CD4-positive, CD25-positive, alpha-beta regulatory T cell (primary cell): ENCODE results near the gene SEM1. TPM values are rescaled to one million over a fixed set of nuclear protein-coding genes. Genes with fewer than 3 reads are reported as not detected.
A peak's percentile ranks its signal among the peaks of the same experiment; 100 is the strongest.

ENCODE experiments used
- ATAC-seq, 2 donors: fragments of 150-1000 bp; cut with Tn5 transposase; one replicate each; pipeline ENCODE4 v1.10.0; 2021; ENCODE audit warnings: low read depth in 2 of 2, moderate number of reproducible peaks in 2 of 2, moderate library complexity in 1 of 2
- DNase-seq, 3 donors: peaks; one replicate each; pipeline versions ENCODE4 v3.0.0 to v3.0.0-alpha.2; 2012 to 2022; ENCODE audit warnings: mixed read lengths in 1 of 3
- H3K27ac ChIP-seq: one replicate; pipeline ENCODE4 v1.7.0; 2013; ENCODE audit warnings: mild to moderate bottlenecking, low read length; ENCODE audit not compliant: insufficient read depth, poor library complexity, severe bottlenecking
- H3K27me3 ChIP-seq: one replicate; pipeline ENCODE4 v1.7.0; 2013; ENCODE audit warnings: low read length; ENCODE audit not compliant: control insufficient read depth, insufficient read depth
- H3K36me3 ChIP-seq: one replicate; pipeline ENCODE4 v1.7.0; 2013; ENCODE audit warnings: mild to moderate bottlenecking, low read length, moderate library complexity; ENCODE audit not compliant: control insufficient read depth, insufficient read depth
- H3K4me1 ChIP-seq: 2 replicates; pipeline ENCODE4 v1.7.0; 2013; ENCODE audit warnings: mild to moderate bottlenecking, low read length; ENCODE audit not compliant: insufficient read depth, control insufficient read depth, poor library complexity, severe bottlenecking
- H3K4me3 ChIP-seq: one replicate; pipeline ENCODE4 v1.7.0; 2013; ENCODE audit warnings: low read depth, mild to moderate bottlenecking, low read length, moderate library complexity
- H3K9me3 ChIP-seq, 2 experiments: 1 replicate in 1 of 2; 2 replicates in 1 of 2; pipeline ENCODE4 v1.7.0; 2013; ENCODE audit warnings: low read length in 2 of 2, mild to moderate bottlenecking in 1 of 2, moderate library complexity in 1 of 2; ENCODE audit not compliant: control insufficient read depth in 2 of 2
- H3K27ac Mint-ChIP-seq, 3 donors: one replicate each; pipeline ENCODE4 v1.8.0; 2020 to 2022; ENCODE audit warnings: mild to moderate bottlenecking in 3 of 3, mixed read lengths in 3 of 3, moderate library complexity in 2 of 3
- H3K27me3 Mint-ChIP-seq: one replicate; pipeline ENCODE4 v1.8.0; 2022; ENCODE audit warnings: mild to moderate bottlenecking, mixed read lengths
- H3K36me3 Mint-ChIP-seq: one replicate; pipeline ENCODE4 v1.8.0; 2020; ENCODE audit warnings: mixed read lengths
- H3K4me1 Mint-ChIP-seq, 4 donors: one replicate each; pipeline ENCODE4 v1.8.0; 2020 to 2022; ENCODE audit warnings: mixed read lengths in 4 of 4, mild to moderate bottlenecking in 1 of 4
- H3K4me3 Mint-ChIP-seq, 4 donors: one replicate each; pipeline ENCODE4 v1.8.0; 2020 to 2022; ENCODE audit warnings: mild to moderate bottlenecking in 4 of 4, mixed read lengths in 4 of 4, moderate library complexity in 3 of 4
- H3K9me3 Mint-ChIP-seq, 7 donors: one replicate each; pipeline ENCODE4 v1.8.0; 2020 to 2022; ENCODE audit warnings: mixed read lengths in 7 of 7, mild to moderate bottlenecking in 3 of 7, moderate library complexity in 2 of 7
- polyA plus RNA-seq, 4 donors: library from polyadenylated mRNA; unstranded; fragments of 300-500 nt; fragmentation: Illumina TruSeq; gene quantifications; one replicate each; pipeline ENCODE4 v1.2.3, GENCODE V29; 2021
- total RNA-seq: library from RNA; stranded (reverse); gene quantifications from one replicate; pipeline ENCODE4 v1.2.3, GENCODE V29; 2022

The SEM1 gene
- total and polyA plus RNA-seq, 5 donors from 2014 or later, result 20.4 to 202 (median 136) TPM

DNA sequence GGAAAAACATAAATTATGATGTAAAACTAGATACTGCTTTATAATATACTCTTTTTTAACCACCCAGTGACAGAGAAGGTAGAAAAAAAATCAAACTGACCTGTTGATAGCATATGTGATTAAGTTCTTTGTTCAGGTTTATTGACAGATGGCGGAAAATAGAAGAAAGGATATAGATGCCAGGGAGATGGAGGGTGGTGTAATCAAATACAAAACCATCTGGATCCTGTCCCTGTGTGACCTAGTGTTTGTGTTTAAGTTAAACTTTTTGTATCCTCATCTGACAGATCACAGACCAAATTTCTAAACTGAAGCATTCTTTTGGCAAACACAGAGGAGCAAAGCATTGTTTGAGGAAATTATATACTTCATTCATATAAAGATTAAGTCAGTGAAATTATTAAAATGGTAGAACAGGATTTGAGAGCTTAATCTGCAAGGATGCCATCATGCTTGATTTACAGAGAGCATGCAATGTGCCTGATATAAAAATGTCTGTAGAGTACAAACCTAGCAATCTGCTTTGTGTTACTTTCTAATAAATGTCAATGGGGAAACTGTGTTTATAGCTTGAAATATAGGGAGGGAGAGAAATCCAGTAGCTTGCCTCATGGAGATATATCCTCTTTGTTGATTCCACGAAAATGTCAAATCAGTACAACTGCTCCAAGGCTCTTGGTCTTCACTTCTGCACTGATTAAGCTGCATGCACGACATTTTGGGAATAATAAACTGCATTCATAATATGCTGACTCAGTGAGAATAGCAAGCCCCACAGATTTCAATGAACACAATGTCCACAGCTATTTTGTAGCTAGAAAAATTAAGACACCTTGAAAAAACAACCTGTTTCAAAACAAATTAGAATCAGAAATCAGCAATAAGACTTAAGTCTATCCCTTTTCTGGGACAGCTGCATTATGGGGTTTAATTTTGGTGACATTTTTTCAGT, 39.0 kb downstream of the SEM1 start:
- no peak for ATAC-seq
- Histone ChIP-seq H3K27ac (no peak overlapping the region), H3K27me3 (no peaks in the 10 kb centered on the region), H3K9me3 (no peaks in the 10 kb centered on the region), H3K36me3 (peaks cover 21% of the 10 kb centered on the region), H3K4me1 (no peaks in the 10 kb centered on the region), H3K4me3 (no peak overlapping the region)
- DNase-seq, result no peak
- Mint-ChIP-seq H3K27ac (peak overlapping the region in 1 of 3 donors; percentile 26), H3K4me1 (peaks cover 0 to 6% (median 5%) of the 10 kb centered on the region in 4 donors), H3K27me3 (no peaks in the 10 kb centered on the region), H3K9me3 (peaks cover 0 to 1% (median 0%) of the 10 kb centered on the region in 7 donors), H3K36me3 (peaks cover 44% of the 10 kb centered on the region), H3K4me3 (no peak overlapping the region)

DNA sequence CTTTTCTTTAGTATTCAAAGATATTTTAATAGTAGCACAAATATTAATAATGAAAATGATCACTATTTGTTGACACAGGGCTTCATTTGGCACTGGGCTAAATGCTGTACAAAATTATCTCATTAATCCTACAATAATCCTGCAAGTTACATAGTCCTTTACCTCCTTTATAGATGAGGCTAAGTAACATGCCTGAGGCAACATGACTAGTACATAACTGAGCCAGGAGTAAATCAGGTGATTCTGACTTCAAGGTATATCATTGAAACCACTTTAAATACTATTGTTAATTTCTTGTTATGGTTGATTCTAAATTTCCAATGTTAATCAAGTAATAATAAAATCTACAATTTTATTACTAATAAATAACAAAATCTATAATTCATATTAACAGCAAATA, 39.8 kb downstream of the SEM1 start:
- Histone ChIP-seq H3K9me3 (no peaks in the 10 kb centered on the region), H3K27ac (no peak overlapping the region), H3K27me3 (no peaks in the 10 kb centered on the region), H3K4me1 (no peaks in the 10 kb centered on the region), H3K36me3 (peaks cover 21% of the 10 kb centered on the region), H3K4me3 (no peak overlapping the region)
- peaks cover 44% of the 10 kb centered on the region for H3K36me3 Mint-ChIP-seq
- peaks cover 0 to 1% (median 0%) of the 10 kb centered on the region in 7 donors for H3K9me3 Mint-ChIP-seq
- DNase-seq, result no peak
- H3K27me3 Mint-ChIP-seq, result no peaks in the 10 kb centered on the region
- peaks cover 3 to 6% (median 5%) of the 10 kb centered on the region in 4 donors for H3K4me1 Mint-ChIP-seq
- ATAC-seq, result no peak
- no peak overlapping the region for H3K4me3 Mint-ChIP-seq
- H3K27ac Mint-ChIP-seq, result no peak overlapping the region

DNA sequence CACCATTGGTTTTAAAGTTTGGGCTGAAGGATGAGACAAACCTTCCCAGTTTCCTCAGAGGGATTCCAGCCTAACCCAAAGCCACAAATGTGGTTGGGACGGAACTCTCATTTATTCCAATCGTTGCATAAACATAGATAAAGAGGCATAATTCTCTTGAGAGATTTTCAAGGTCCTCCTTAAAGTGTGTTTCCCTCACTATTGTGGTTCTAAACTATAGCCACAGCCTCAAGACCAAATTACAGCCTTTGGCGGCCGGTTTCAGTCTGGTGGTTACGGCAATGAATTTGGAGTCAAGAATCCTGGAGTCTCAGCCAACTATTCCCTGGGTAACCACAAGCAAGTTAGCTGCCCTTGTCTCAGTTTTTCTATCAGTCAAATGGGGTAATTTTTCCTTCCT, 42.6 kb downstream of the SEM1 start:
- Histone ChIP-seq H3K4me3 (no peak overlapping the region), H3K36me3 (peaks cover 9% of the 10 kb centered on the region), H3K4me1 (no peaks in the 10 kb centered on the region), H3K27ac (no peak overlapping the region), H3K9me3 (no peaks in the 10 kb centered on the region), H3K27me3 (no peaks in the 10 kb centered on the region)
- Mint-ChIP-seq H3K36me3 (peaks cover 44% of the 10 kb centered on the region), H3K4me1 (peaks cover 8 to 21% (median 18%) of the 10 kb centered on the region in 4 donors), H3K27ac (no peak overlapping the region), H3K27me3 (no peaks in the 10 kb centered on the region), H3K4me3 (no peak overlapping the region), H3K9me3 (peaks cover 0 to 1% (median 0%) of the 10 kb centered on the region in 7 donors)
- ATAC-seq (no peak), DNase-seq (no peak)

DNA sequence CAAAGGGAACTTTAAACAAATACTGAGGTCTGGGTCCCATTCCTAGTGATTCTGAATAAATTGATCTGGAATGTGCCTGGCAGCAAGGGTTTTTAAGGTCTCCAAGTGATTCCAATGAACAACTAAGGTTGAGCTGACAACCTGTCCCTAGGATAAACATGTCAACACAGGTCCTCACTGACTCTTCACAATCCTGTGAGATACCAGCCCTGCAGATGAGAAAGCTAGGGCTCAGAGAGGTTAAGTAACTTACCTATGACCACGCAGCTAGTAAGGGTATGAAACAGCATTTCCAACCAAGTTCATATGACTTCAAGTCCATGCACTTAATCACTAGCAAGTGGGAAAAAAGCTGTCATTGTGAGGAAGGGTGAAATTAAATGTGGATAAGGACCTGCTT, 44.0 kb downstream of the SEM1 start:
- Histone ChIP-seq H3K36me3 (peaks cover 6% of the 10 kb centered on the region), H3K4me1 (no peaks in the 10 kb centered on the region), H3K4me3 (no peak overlapping the region), H3K27ac (no peak overlapping the region), H3K9me3 (no peaks in the 10 kb centered on the region), H3K27me3 (no peaks in the 10 kb centered on the region)
- no peak overlapping the region for H3K4me3 Mint-ChIP-seq
- no peak for DNase-seq
- H3K36me3 Mint-ChIP-seq, result peaks cover 35% of the 10 kb centered on the region
- peaks cover 0 to 1% (median 0%) of the 10 kb centered on the region in 7 donors for H3K9me3 Mint-ChIP-seq
- no peak overlapping the region for H3K27ac Mint-ChIP-seq
- H3K27me3 Mint-ChIP-seq, result no peaks in the 10 kb centered on the region
- peaks cover 8 to 20% (median 18%) of the 10 kb centered on the region in 4 donors for H3K4me1 Mint-ChIP-seq
- ATAC-seq, result no peak

DNA sequence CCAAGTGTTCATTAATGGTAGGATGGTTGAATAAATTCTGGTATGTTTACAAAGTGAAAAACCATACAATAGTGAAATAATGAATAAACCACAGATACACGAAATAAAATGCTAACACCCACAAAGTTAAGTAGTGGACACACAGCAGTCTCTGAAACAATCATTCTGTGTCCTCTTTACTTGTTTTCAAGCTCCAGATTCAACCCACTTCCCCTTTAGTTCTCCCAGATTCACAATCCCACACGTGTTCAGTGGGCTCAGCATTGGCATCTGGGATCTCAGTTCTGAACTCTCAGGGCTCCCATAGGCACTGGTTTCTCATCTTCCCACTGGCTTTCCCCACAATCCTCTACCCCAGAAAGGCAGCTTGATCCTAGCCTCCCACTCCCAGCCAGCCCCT, 44.9 kb downstream of the SEM1 start:
- peak overlapping the region in 2 of 3 donors; percentile 39 to 42 for H3K27ac Mint-ChIP-seq
- ATAC-seq (no peak), DNase-seq (no peak)
- H3K27me3 Mint-ChIP-seq, result no peaks in the 10 kb centered on the region
- no peaks in the 10 kb centered on the region for H3K9me3 ChIP-seq
- H3K4me3 ChIP-seq, result no peak overlapping the region
- peaks cover 8 to 20% (median 15%) of the 10 kb centered on the region in 4 donors for H3K4me1 Mint-ChIP-seq
- no peaks in the 10 kb centered on the region for H3K4me1 ChIP-seq
- H3K4me3 Mint-ChIP-seq, result no peak overlapping the region
- H3K36me3 ChIP-seq, result peaks cover 6% of the 10 kb centered on the region
- H3K27ac ChIP-seq, result no peak overlapping the region
- peaks cover 0 to 1% (median 0%) of the 10 kb centered on the region in 7 donors for H3K9me3 Mint-ChIP-seq
- H3K36me3 Mint-ChIP-seq, result peaks cover 30% of the 10 kb centered on the region
- H3K27me3 ChIP-seq, result no peaks in the 10 kb centered on the region

DNA sequence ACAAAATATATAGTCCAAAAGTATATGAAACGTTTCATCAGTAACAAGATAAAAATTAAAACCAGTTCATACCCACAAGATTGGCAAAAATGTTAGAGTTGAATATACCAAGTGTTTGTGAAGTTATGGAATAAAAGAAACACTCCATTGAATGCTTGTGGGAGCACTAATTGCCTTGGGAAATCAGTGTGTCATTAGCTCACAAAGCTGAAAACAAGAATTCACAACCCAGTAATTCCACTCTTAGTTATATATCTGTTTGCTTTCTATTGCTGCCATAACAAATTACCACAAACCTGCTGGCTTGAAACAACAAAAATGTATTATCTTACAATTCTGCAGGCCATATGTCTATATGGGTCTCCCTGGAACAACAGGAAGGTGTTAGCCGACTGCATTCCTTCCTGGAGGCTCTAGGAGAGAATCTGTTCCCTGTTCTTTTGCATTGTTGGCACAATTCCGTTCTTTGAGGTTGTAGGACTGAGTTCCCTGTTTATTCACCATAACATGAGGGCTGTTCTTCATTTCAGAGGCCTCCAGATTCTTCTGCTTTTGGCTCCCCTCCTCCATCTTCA, 45.7 kb downstream of the SEM1 start:
- DNase-seq (no peak), ATAC-seq (no peak)
- H3K36me3 Mint-ChIP-seq, result peaks cover 30% of the 10 kb centered on the region
- H3K9me3 ChIP-seq, result no peaks in the 10 kb centered on the region
- H3K27ac ChIP-seq, result no peak overlapping the region
- no peaks in the 10 kb centered on the region for H3K27me3 ChIP-seq
- peaks cover 8 to 20% (median 15%) of the 10 kb centered on the region in 4 donors for H3K4me1 Mint-ChIP-seq
- H3K27me3 Mint-ChIP-seq, result peaks cover 5% of the 10 kb centered on the region
- H3K9me3 Mint-ChIP-seq, result peaks cover 0 to 1% (median 0%) of the 10 kb centered on the region in 7 donors
- H3K4me3 Mint-ChIP-seq, result no peak overlapping the region
- peaks cover 3% of the 10 kb centered on the region for H3K36me3 ChIP-seq
- H3K4me3 ChIP-seq, result no peak overlapping the region
- H3K4me1 ChIP-seq, result no peaks in the 10 kb centered on the region
- peak overlapping the region in 1 of 3 donors; percentile 42 for H3K27ac Mint-ChIP-seq

DNA sequence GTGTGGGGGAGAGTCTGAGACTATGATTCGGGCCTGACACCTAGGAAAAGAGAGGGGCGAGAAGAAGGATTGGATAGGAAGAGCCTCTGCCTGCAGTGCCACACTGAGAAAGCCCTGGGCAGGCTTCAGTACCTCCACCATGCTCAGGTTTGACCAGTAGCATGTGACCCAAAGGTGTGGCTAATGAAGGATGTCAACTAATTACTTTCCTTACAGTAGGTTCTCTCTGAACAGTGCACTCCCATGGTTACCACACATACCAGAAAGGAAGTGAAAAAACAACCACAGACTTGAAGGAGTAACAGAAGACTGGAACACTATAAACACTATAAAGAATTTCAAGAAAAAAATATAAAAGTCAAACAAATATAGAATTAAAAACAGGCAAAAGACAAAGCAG, 46.2 kb downstream of the SEM1 start:
- Mint-ChIP-seq H3K9me3 (peaks cover 0 to 1% (median 0%) of the 10 kb centered on the region in 7 donors), H3K36me3 (peaks cover 25% of the 10 kb centered on the region), H3K4me1 (peaks cover 8 to 20% (median 13%) of the 10 kb centered on the region in 4 donors), H3K27me3 (peaks cover 5% of the 10 kb centered on the region), H3K4me3 (no peak overlapping the region), H3K27ac (peak overlapping the region in 2 of 3 donors; percentile 22 to 75)
- Histone ChIP-seq H3K9me3 (no peaks in the 10 kb centered on the region), H3K4me1 (no peaks in the 10 kb centered on the region), H3K27me3 (no peaks in the 10 kb centered on the region), H3K36me3 (no peaks in the 10 kb centered on the region), H3K27ac (no peak overlapping the region), H3K4me3 (no peak overlapping the region)
- ATAC-seq (no peak), DNase-seq (peak in 1 of 3 donors; percentile 23)
